Caco-2 (cell line): ENCODE results near the gene SLC9A7. TPM values are rescaled to one million over a fixed set of nuclear protein-coding genes. Genes with fewer than 3 reads are reported as not detected.
A peak's percentile ranks its signal among the peaks of the same experiment; 100 is the strongest.

Experiments
- BruUV-seq: library from RNA; stranded (reverse); fragments of 400-500 nt; replicated peaks from 2 replicates; lab custom pipeline; 2021; lab: Mats Ljungman, UMichigan
- CTCF ChIA-PET: fragments of 300-600 bp; sonication (Branson Sonifier 250); formaldehyde crosslinking; loops from one replicate; lab custom pipeline; 2022; ENCODE audit warnings: antibody characterized with exemption; lab: Charles Lee
- POLR2A ChIA-PET: fragments of 300-600 bp; sonication (Branson Sonifier 250); formaldehyde crosslinking; loops from one replicate; lab custom pipeline; 2022; ENCODE audit warnings: antibody characterized with exemption; lab: Charles Lee
- DNase-seq, 2 experiments: peaks; one replicate each; pipeline versions ENCODE4 v3.0.0 to v3.0.0-alpha.2; 2020 to 2022
- H3K27me3 ChIP-seq: replicated peaks from 2 replicates; pipeline ENCODE4 v1.6.0; 2011; ENCODE audit warnings: low read length; ENCODE audit not compliant: control insufficient read depth, insufficient read depth
- H3K36me3 ChIP-seq: 2 replicates; pipeline ENCODE4 v1.5.1; 2011; ENCODE audit warnings: low read length; ENCODE audit not compliant: control insufficient read depth, insufficient read depth
- H3K4me1 ChIP-seq: fragments of 250-450 bp; sonication (Bioruptor Pico); 2 replicates; pipeline ENCODE4 v1.5.1; 2020; ENCODE audit warnings: mild to moderate bottlenecking
- H3K4me3 ChIP-seq: 2 replicates; pipeline ENCODE4 v1.5.1; 2011; ENCODE audit warnings: low read depth, mild to moderate bottlenecking, control low read depth, low read length
- H3K9me3 ChIP-seq: fragments of 250-450 bp; sonication (Bioruptor Pico); 2 replicates; pipeline ENCODE4 v1.5.1; 2020; ENCODE audit warnings: mild to moderate bottlenecking, moderate library complexity
- H3K27ac Mint-ChIP-seq: one replicate; pipeline ENCODE4 v1.8.0; 2022; ENCODE audit warnings: mixed read lengths; ENCODE audit not compliant: unreplicated experiment
- H3K27me3 Mint-ChIP-seq: one replicate; pipeline ENCODE4 v1.8.0; 2022; ENCODE audit warnings: mixed read lengths; ENCODE audit not compliant: insufficient read depth, unreplicated experiment
- H3K36me3 Mint-ChIP-seq: one replicate; pipeline ENCODE4 v1.8.0; 2022; ENCODE audit warnings: mild to moderate bottlenecking, mixed read lengths; ENCODE audit not compliant: insufficient read depth, unreplicated experiment
- H3K4me1 Mint-ChIP-seq: one replicate; pipeline ENCODE4 v1.8.0; 2022; ENCODE audit warnings: low read depth, mixed read lengths; ENCODE audit not compliant: unreplicated experiment
- H3K4me3 Mint-ChIP-seq: one replicate; pipeline ENCODE4 v1.8.0; 2022; ENCODE audit warnings: mild to moderate bottlenecking, moderate library complexity, mixed read lengths; ENCODE audit not compliant: unreplicated experiment
- H3K9me3 Mint-ChIP-seq: one replicate; pipeline ENCODE4 v1.8.0; 2022; ENCODE audit warnings: mixed read lengths; ENCODE audit not compliant: unreplicated experiment
- CTCF ChIP-seq, 2 experiments: fragments of 200-600 bp in 1 of 2; IDR thresholded peaks; 1 replicate in 1 of 2; 2 replicates in 1 of 2; pipeline versions ENCODE4 v1.5.1 to v1.8.0; 2011 to 2022; ENCODE audit warnings: antibody characterized with exemption in 1 of 2, control low read depth in 1 of 2, inconsistent platforms in 1 of 2, low read depth in 1 of 2, low read length in 1 of 2, mild to moderate bottlenecking in 1 of 2, moderate library complexity in 1 of 2; ENCODE audit not compliant: insufficient read depth in 1 of 2, severe bottlenecking in 1 of 2, unreplicated experiment in 1 of 2
- intact Hi-C: fragments of 100-400 bp; cut with micrococcal nuclease; formaldehyde crosslinking; loops from one replicate; pipeline ENCODE4 v1.10.0; 2022; ENCODE audit not compliant: unreplicated experiment
- total RNA-seq: library from RNA; stranded (reverse); gene quantifications from 2 replicates; pipeline ENCODE4 v1.2.3, GENCODE V29; 2022

The SLC9A7 gene
- total RNA-seq, 1 experiment from 2014 or later: 20.1 TPM

GRCh38 chrX:46645614-46646013, 113.3 kb downstream of the SLC9A7 start:
- CTCF ChIA-PET: interaction anchor here (0.7 kb wide), 1 partner anchor 24 kb away, joined by 3 read pairs; no protein-coding TSS in a partner anchor
- Mint-ChIP-seq H3K36me3 (peaks cover 7% of the 10 kb centered on the region), H3K9me3 (no peaks in the 10 kb centered on the region), H3K4me3 (no peak overlapping the region), H3K27me3 (no peaks in the 10 kb centered on the region), H3K27ac (no peak overlapping the region), H3K4me1 (no peaks in the 10 kb centered on the region)
- POLR2A ChIA-PET: no interaction called here
- no peak for DNase-seq
- no TSS peak for BruUV-seq
- intact Hi-C loops: no loop called here
- H3K9me3 ChIP-seq: no peaks in the 10 kb centered on the region
- H3K27me3 ChIP-seq: no peaks in the 10 kb centered on the region
- no peaks in the 10 kb centered on the region for H3K4me1 ChIP-seq
- 0 out of 2 replicates have a peak, but pooled peaks cover 1% of the 10 kb centered on the region for H3K36me3 ChIP-seq
- no peak overlapping the region for H3K4me3 ChIP-seq
- TF ChIP-seq CTCF (IDR thresholded peaks at IDR 0.05; ENCODE audit: insufficient read depth in 1 of 2, low read depth in 1 of 2, low read length in 1 of 2, severe bottlenecking in 1 of 2, unreplicated experiment in 1 of 2): no peak

DNA sequence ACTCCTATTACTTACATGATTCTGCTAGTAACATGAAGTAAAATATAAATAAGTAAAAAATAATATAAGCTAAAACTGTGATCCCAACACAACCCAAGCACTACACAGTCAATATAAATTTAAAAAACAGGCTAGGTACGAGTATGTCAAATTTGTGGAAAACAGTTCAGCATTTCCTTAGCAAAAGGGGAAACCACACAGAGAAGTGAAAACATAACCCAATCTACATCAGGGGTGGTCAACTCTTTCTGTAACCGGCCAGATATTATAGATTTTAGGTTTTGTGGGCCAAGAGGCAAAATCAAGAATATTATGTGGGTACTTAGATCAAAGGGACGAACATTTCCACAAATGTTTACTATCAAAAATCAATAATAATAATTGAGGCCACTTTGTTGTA, 115.3 kb downstream of the SLC9A7 start:
- no peak overlapping the region for H3K4me3 Mint-ChIP-seq
- POLR2A ChIA-PET: no interaction called here
- H3K36me3 ChIP-seq: 0 out of 2 replicates have a peak, but pooled peaks cover 1% of the 10 kb centered on the region
- H3K27me3 ChIP-seq: no peaks in the 10 kb centered on the region
- no peaks in the 10 kb centered on the region for H3K4me1 ChIP-seq
- CTCF ChIA-PET: no interaction called here
- no peak for TF ChIP-seq CTCF (IDR thresholded peaks at IDR 0.05; ENCODE audit: insufficient read depth in 1 of 2, low read depth in 1 of 2, low read length in 1 of 2, severe bottlenecking in 1 of 2, unreplicated experiment in 1 of 2)
- H3K4me3 ChIP-seq: no peak overlapping the region
- no peaks in the 10 kb centered on the region for H3K9me3 Mint-ChIP-seq
- no peak overlapping the region for H3K27ac Mint-ChIP-seq
- intact Hi-C loops: no loop called here
- peaks cover 7% of the 10 kb centered on the region for H3K36me3 Mint-ChIP-seq
- H3K27me3 Mint-ChIP-seq: no peaks in the 10 kb centered on the region
- H3K4me1 Mint-ChIP-seq: no peaks in the 10 kb centered on the region
- no peak for DNase-seq
- no TSS peak for BruUV-seq
- H3K9me3 ChIP-seq: no peaks in the 10 kb centered on the region

DNA sequence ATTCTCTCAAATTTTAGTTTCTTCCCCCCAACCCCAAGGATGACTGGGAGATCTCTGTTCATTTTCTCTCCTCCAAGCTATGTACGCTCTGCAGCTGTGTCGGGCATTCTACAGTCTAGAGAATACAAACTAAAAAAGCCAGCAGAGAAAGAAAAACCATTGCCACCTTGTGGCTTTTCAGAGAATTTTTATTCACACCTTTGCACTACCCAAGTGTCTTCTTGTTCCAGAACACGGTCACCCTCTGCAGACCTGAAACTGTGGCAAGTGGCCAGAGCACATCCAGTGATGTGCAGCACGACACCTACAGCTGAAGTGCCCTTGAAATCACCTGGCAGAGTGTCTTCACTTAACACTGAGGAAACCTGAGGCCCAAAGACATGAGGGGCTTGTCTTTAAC, 116.8 kb downstream of the SLC9A7 start:
- ChIA-PET POLR2A (no interaction called here), CTCF (interaction anchor here (1.2 kb wide), 1 partner anchor 87 kb away, joined by 9 read pairs; no protein-coding TSS in a partner anchor)
- Mint-ChIP-seq H3K4me1 (no peaks in the 10 kb centered on the region), H3K36me3 (peaks cover 7% of the 10 kb centered on the region), H3K27ac (no peak overlapping the region), H3K9me3 (no peaks in the 10 kb centered on the region), H3K4me3 (no peak overlapping the region), H3K27me3 (no peaks in the 10 kb centered on the region)
- no peaks in the 10 kb centered on the region for H3K4me1 ChIP-seq
- BruUV-seq: no TSS peak
- intact Hi-C loops: loop anchor here (1.0 kb wide), 2 partner anchors 69 to 87 kb away; partner anchors contain the start of gene CHST7
- no peak overlapping the region for H3K4me3 ChIP-seq
- no peaks in the 10 kb centered on the region for H3K9me3 ChIP-seq
- TF ChIP-seq CTCF (IDR thresholded peaks at IDR 0.05; ENCODE audit: insufficient read depth in 1 of 2, low read depth in 1 of 2, low read length in 1 of 2, severe bottlenecking in 1 of 2, unreplicated experiment in 1 of 2): peak; percentile 27 to 36
- peak in 1 of 2 experiments; percentile 18 for DNase-seq
- no peaks in the 10 kb centered on the region for H3K27me3 ChIP-seq
- H3K36me3 ChIP-seq: 0 out of 2 replicates have a peak, but pooled peaks cover 1% of the 10 kb centered on the region
